GM23248 (cell line): ENCODE results near the gene FAM169A. TPM values are rescaled to one million over a fixed set of nuclear protein-coding genes. Genes with fewer than 3 reads are reported as not detected.

Source experiments
- DNase-seq: peaks from one replicate; pipeline ENCODE4 v3.0.0-alpha.2; 2015
- H2AFZ ChIP-seq: fragments of 200-600 bp; sonication (generic); 2 replicates; pipeline ENCODE4 v1.6.1; 2016; ENCODE audit warnings: antibody characterized with exemption
- H3F3A ChIP-seq: fragments of 200-600 bp; sonication (generic); 2 replicates; pipeline ENCODE4 v1.6.1; 2016; ENCODE audit warnings: mild to moderate bottlenecking, antibody characterized with exemption, mixed run types; ENCODE audit not compliant: insufficient read depth
- H3K27ac ChIP-seq: fragments of 200-600 bp; sonication (generic); 2 replicates; pipeline ENCODE4 v1.5.1; 2016; ENCODE audit warnings: mild to moderate bottlenecking
- H3K27me3 ChIP-seq: fragments of 200-600 bp; sonication (generic); replicated peaks from 2 replicates; pipeline ENCODE4 v1.6.1; 2016; ENCODE audit warnings: mild to moderate bottlenecking; ENCODE audit not compliant: insufficient read depth
- H3K36me3 ChIP-seq: fragments of 200-600 bp; sonication (generic); 2 replicates; pipeline ENCODE4 v1.6.1; 2016; ENCODE audit warnings: low read depth, mild to moderate bottlenecking
- H3K4me1 ChIP-seq: fragments of 200-600 bp; sonication (generic); 2 replicates; pipeline ENCODE4 v1.6.1; 2016; ENCODE audit warnings: mild to moderate bottlenecking; ENCODE audit not compliant: insufficient read depth
- H3K4me2 ChIP-seq: fragments of 200-600 bp; sonication (generic); one replicate; pipeline ENCODE4 v1.6.1; 2016; ENCODE audit warnings: mild to moderate bottlenecking; ENCODE audit not compliant: unreplicated experiment
- H3K4me3 ChIP-seq: fragments of 200-600 bp; sonication (generic); 2 replicates; pipeline ENCODE4 v1.5.1; 2016; ENCODE audit warnings: mild to moderate bottlenecking
- H3K79me2 ChIP-seq: fragments of 200-600 bp; sonication (generic); 2 replicates; pipeline ENCODE4 v1.6.1; 2016; ENCODE audit warnings: mild to moderate bottlenecking; ENCODE audit not compliant: insufficient read depth
- H3K9ac ChIP-seq: fragments of 200-600 bp; sonication (generic); 2 replicates; pipeline ENCODE4 v1.6.1; 2016; ENCODE audit warnings: mild to moderate bottlenecking
- H3K9me2 ChIP-seq: fragments of 200-600 bp; sonication (generic); 2 replicates; pipeline ENCODE4 v1.6.1; 2016; ENCODE audit warnings: mixed run types, mild to moderate bottlenecking, moderate library complexity; ENCODE audit not compliant: insufficient read depth
- H3K9me3 ChIP-seq: fragments of 200-600 bp; sonication (generic); one replicate; pipeline ENCODE4 v1.6.1; 2017; ENCODE audit warnings: low read depth
- H4K20me1 ChIP-seq: fragments of 200-600 bp; sonication (generic); 2 replicates; pipeline ENCODE4 v1.6.0; 2016; ENCODE audit not compliant: insufficient read depth
- EZH2 ChIP-seq: fragments of 200-600 bp; sonication (generic); IDR thresholded peaks from 2 replicates; pipeline ENCODE4 v1.6.1; 2018; ENCODE audit warnings: antibody characterized with exemption, mild to moderate bottlenecking; ENCODE audit not compliant: insufficient read depth, poor library complexity, severe bottlenecking
- EZH2phosphoT487 ChIP-seq: fragments of 200-600 bp; sonication (generic); IDR thresholded peaks from 2 replicates; pipeline ENCODE4 v1.6.1; 2018; ENCODE audit warnings: antibody characterized with exemption, moderate library complexity, mild to moderate bottlenecking, low read depth; ENCODE audit not compliant: insufficient read depth
- WGBS, 2 experiments: methylation state at CpG; one replicate each; pipeline ENCODE4 v1.1.6; 2015 to 2017; ENCODE audit warnings: low lambda C conversion rate in 2 of 2, low coverage in 1 of 2; ENCODE audit errors: missing lambda C conversion rate in 2 of 2; 5-methylcytosine and 5-hydroxymethylcytosine counted together
- in situ Hi-C: fragments of 300-500 bp; cut with MboI; formaldehyde crosslinking; loops from 2 replicates; pipeline ENCODE4 v1.15.0; 2020
- polyA plus RNA-seq: library from polyadenylated mRNA; unstranded; fragments of >200 nt; fragmentation: Nextera tagmentation; extraction: Ambion mirVana; gene quantifications from 2 replicates; pipeline ENCODE4 v1.2.1, GENCODE V29; 2016
- total RNA-seq: library from RNA; depleted of rRNA; stranded (reverse); fragments of >200 nt; shearing (Covaris generic); gene quantifications from 2 replicates; pipeline ENCODE4 v1.2.3, GENCODE V29; 2014

FAM169A gene
- total and polyA plus RNA-seq, 2 experiments from 2014 or later: 0.08 to 0.22 TPM

DNA sequence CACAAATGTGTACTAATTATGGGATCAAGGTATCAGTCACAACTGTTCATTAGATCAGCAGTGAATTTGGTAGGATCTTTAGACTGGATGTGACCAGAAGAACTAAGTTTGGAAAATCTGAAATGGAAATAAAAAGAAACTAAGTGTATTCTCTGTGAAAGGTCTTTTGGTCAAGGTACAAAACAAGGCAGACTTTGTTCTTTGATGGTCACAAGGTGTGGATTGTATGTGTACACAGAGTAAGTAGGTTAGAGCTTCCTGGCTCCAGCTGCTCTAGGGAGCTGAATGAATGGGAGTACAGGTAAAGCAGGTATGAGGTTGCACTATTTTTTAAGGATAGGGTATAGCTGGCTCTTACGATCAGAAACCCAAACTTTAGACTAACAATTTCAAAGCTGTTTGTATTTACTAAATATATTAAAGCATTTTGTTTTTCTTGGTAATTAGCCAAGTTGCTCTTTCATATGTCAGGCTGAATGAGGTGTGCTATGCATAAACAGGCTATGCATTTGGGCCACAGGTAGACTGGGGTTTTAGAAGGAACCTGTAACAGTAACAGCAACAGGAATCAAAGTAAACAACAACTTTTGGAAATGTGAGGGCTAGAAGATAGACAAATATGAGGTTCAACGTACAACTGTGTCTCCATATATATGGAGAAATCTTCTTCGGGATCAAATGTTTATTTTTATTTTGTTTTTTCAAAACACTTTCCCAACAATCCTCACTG lies 32.5 kb downstream of the FAM169A start:
- TF ChIP-seq EZH2phosphoT487 (no peak), EZH2 (no peak)
- H2AFZ ChIP-seq: no peak overlapping the region
- no peak overlapping the region for H3K27ac ChIP-seq
- H3K27me3 ChIP-seq: peaks cover 4% of the 10 kb centered on the region; the same call in 1 of the 2 replicates
- no peaks in the 10 kb centered on the region for H3K36me3 ChIP-seq
- in situ Hi-C loops: no loop called here
- H3K9me3 ChIP-seq: no peaks in the 10 kb centered on the region
- WGBS, 2 experiments: 58 to 66% methylated on average over 3 of the region's 3 CpGs
- no peaks in the 10 kb centered on the region for H3K79me2 ChIP-seq
- H3K4me1 ChIP-seq: no peaks in the 10 kb centered on the region
- H4K20me1 ChIP-seq: no peaks in the 10 kb centered on the region
- DNase-seq: no peak
- no peak overlapping the region for H3K4me3 ChIP-seq
- H3K9me2 ChIP-seq: no peaks in the 10 kb centered on the region
- H3F3A ChIP-seq: no peaks in the 10 kb centered on the region
- no peak overlapping the region for H3K4me2 ChIP-seq
- H3K9ac ChIP-seq: no peak overlapping the region

DNA sequence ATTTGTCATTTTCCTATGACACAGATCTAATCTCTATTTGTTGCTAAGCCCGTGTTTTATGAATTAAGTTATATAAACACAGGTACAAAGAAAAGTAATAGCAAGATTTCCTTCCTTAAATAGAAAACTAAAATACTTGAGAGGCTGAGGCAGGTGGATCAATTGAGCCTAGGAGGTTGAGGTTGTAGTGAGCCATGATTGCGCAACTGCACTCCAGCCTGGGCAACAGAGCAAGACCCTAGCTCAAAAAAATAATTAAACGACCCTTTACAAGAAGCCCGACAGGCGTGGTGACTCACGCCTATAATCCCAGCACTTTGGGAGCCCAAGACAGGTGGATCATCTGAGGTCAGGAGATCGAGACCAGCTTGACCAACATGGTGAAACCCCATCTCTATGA lies 36.8 kb downstream of the FAM169A start:
- 0 out of 2 replicates have a peak, but pooled peaks cover 5% of the 10 kb centered on the region for H3K9me2 ChIP-seq
- H3K9ac ChIP-seq: no peak overlapping the region
- H3K4me1 ChIP-seq: no peaks in the 10 kb centered on the region
- H3K4me3 ChIP-seq: no peak overlapping the region
- H4K20me1 ChIP-seq: no peaks in the 10 kb centered on the region
- H3K27ac ChIP-seq: no peak overlapping the region
- H3K36me3 ChIP-seq: no peaks in the 10 kb centered on the region
- H3K27me3 ChIP-seq: 0 out of 2 replicates have a peak, but pooled peaks cover 14% of the 10 kb centered on the region
- in situ Hi-C loops: no loop called here
- no peak overlapping the region for H3K4me2 ChIP-seq
- TF ChIP-seq EZH2 (no peak), EZH2phosphoT487 (no peak)
- no peaks in the 10 kb centered on the region for H3F3A ChIP-seq
- no peaks in the 10 kb centered on the region for H3K9me3 ChIP-seq
- no peaks in the 10 kb centered on the region for H3K79me2 ChIP-seq
- WGBS, 2 experiments: 74 to 75% methylated on average over 5 to 7 of the region's 7 CpGs
- no peak for DNase-seq
- no peak overlapping the region for H2AFZ ChIP-seq

DNA sequence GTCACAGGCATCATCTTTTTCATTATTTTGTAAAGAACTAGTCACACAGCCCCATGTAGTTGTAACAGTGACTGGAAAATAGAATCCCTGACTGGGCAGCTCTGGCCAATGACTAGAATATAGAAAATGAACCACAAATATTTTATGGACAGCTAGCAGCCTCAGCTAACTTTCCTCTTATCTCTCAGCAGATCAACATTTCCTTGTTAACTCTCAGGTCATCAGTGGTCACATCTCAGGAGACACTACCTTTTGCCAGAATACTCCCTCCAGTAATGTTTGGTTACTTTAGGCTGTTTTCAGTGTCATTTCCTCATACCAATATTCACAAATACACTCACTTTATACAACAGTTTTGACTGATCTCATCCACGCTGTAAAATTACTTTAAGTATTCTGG lies 43.9 kb downstream of the FAM169A start:
- no peaks in the 10 kb centered on the region for H3K4me1 ChIP-seq
- TF ChIP-seq EZH2: no peak
- 79 to 95% methylated on average over 1 of the region's 1 CpG for WGBS, 2 experiments
- 0 out of 2 replicates have a peak, but pooled peaks cover 10% of the 10 kb centered on the region for H3K27me3 ChIP-seq
- H4K20me1 ChIP-seq: no peaks in the 10 kb centered on the region; the same call in 1 of the 2 replicates
- H3K79me2 ChIP-seq: no peaks in the 10 kb centered on the region
- no peaks in the 10 kb centered on the region for H3K36me3 ChIP-seq
- no peak overlapping the region for H3K4me3 ChIP-seq
- H3K9ac ChIP-seq: no peak overlapping the region
- in situ Hi-C loops: no loop called here
- H2AFZ ChIP-seq: no peak overlapping the region
- no peaks in the 10 kb centered on the region for H3K9me3 ChIP-seq
- no peak overlapping the region for H3K4me2 ChIP-seq
- H3K9me2 ChIP-seq: 0 out of 2 replicates have a peak, but pooled peaks cover 5% of the 10 kb centered on the region
- no peak for DNase-seq
- no peak overlapping the region for H3K27ac ChIP-seq
- H3F3A ChIP-seq: no peaks in the 10 kb centered on the region

DNA sequence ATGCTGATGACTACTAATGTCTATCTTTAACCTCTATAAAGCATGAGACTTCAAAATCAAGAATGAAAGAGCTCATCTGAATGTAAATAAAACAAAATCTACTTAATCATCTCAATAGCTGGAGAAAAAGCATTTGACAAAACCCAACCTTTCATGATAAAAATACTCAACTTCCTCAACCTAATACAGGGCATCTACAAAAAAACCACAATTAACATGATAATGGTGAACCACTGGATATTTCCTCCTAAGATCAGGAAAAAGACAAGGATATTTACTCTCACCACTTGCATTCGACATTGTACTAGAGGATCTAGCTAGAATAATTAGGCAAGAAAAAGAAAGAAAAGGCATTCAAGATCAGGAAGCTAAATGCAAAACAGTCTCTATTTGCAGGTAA lies 49.3 kb downstream of the FAM169A start:
- Histone ChIP-seq H3K4me3 (no peak overlapping the region), H3F3A (no peaks in the 10 kb centered on the region), H3K4me1 (no peaks in the 10 kb centered on the region), H3K9me3 (no peaks in the 10 kb centered on the region), H3K9me2 (no peaks in the 10 kb centered on the region), H3K27ac (no peak overlapping the region), H3K4me2 (no peak overlapping the region), H3K79me2 (no peaks in the 10 kb centered on the region), H2AFZ (no peak overlapping the region), H3K36me3 (no peaks in the 10 kb centered on the region), H4K20me1 (no peaks in the 10 kb centered on the region; the same call in 1 of the 2 replicates), H3K27me3 (0 out of 2 replicates have a peak, but pooled peaks cover 3% of the 10 kb centered on the region), H3K9ac (no peak overlapping the region)
- in situ Hi-C loops: no loop called here
- WGBS, 2 experiments: 39 to 57% methylated on average over 1 of the region's 1 CpG
- TF ChIP-seq EZH2 (no peak), EZH2phosphoT487 (no peak)
- DNase-seq: no peak
